ENCODE results near the gene HOXD11. TPM values are rescaled to one million over a fixed set of nuclear protein-coding genes. Genes with fewer than 3 reads are reported as not detected.

Gene HOXD11
- total and polyA plus RNA-seq, 2 of the 13 experiments (the other 11 are each of a cell fraction or from before 2014, with no cell fraction given), result not detected

DNA sequence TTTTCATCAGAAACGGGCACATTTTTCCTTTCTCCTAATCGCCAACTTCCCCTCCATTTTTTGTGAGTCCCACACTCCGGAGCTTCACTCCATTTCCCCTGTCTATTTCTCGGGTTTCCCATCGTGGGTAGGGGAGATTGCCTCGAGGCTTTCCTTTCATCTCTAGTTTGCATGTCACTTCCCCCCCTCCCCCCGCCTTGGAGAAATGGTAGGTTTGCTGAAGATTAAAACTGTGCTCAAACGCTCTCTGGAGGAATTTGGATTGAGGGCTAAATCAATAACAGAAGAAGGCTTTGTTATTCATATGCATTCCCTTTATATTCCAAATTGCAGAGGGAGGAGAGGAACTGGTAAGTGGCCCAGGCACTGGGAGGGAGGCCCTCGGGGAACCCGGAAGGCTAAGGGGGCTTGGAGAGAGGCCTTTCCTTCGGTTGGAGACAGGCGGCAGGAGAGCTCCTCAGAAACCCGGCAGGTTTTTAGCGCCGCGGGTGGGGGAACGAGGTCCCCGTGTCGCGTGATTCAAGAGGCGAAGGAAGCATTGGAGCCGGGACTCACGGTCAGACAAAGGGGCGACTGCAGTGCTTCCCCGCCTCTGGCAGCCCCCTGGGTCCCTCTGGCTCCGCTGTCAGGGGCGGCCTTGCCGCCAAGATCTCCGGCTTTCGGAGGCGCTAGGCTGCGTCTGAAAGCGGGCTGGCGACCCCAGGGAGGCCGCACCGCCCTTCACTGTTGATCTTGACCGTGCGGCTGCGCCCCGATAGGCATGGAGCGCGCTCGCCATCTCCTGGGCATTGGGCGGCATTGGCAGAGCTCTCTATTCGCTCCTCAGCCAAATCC lies 9.9 kb upstream of the HOXD11 start (continued):
- TF ChIP-seq, protein P1, sequence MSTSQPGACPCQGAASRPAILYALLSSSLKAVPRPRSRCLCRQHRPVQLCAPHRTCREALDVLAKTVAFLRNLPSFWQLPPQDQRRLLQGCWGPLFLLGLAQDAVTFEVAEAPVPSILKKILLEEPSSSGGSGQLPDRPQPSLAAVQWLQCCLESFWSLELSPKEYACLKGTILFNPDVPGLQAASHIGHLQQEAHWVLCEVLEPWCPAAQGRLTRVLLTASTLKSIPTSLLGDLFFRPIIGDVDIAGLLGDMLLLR (CRISPR knock-in tag; IDR thresholded peaks at IDR 0.05), result peak; percentile 61; the same call in 1 of the 2 replicates
- no peak for TF ChIP-seq HCFC1 (IDR thresholded peaks at IDR 0.05; ENCODE audit: low read depth, low read length)
- TF ChIP-seq KMT2B (CRISPR knock-in tag; IDR thresholded peaks at IDR 0.05), result 0 out of 2 replicates have a peak, but pooled peaks have one; percentile 37
- peak; percentile 95; the same call in 1 of the 2 replicates for TF ChIP-seq MTF2 (CRISPR knock-in tag; IDR thresholded peaks at IDR 0.05; ENCODE audit: borderline replicate concordance)
- TF ChIP-seq HOXA9 (CRISPR knock-in tag; IDR thresholded peaks at IDR 0.05; ENCODE audit: borderline replicate concordance), result no peak
- no peak for TF ChIP-seq RELA (CRISPR knock-in tag; IDR thresholded peaks at IDR 0.05)
- TF ChIP-seq GATAD2A (CRISPR knock-in tag; IDR thresholded peaks at IDR 0.05), result no peak
- TF ChIP-seq HIVEP1 (CRISPR knock-in tag; IDR thresholded peaks at IDR 0.05), result peak; percentile 54
- peak; percentile 63; the same call in 1 of the 2 replicates for TF ChIP-seq ZNF225 (CRISPR knock-in tag; IDR thresholded peaks at IDR 0.05)
- no peak for TF ChIP-seq ZNF260 (CRISPR knock-in tag; IDR thresholded peaks at IDR 0.05; ENCODE audit: borderline replicate concordance, low read depth)
- no peak for TF ChIP-seq NR2F1 (CRISPR knock-in tag; IDR thresholded peaks at IDR 0.05)
- TF ChIP-seq, protein P2, sequence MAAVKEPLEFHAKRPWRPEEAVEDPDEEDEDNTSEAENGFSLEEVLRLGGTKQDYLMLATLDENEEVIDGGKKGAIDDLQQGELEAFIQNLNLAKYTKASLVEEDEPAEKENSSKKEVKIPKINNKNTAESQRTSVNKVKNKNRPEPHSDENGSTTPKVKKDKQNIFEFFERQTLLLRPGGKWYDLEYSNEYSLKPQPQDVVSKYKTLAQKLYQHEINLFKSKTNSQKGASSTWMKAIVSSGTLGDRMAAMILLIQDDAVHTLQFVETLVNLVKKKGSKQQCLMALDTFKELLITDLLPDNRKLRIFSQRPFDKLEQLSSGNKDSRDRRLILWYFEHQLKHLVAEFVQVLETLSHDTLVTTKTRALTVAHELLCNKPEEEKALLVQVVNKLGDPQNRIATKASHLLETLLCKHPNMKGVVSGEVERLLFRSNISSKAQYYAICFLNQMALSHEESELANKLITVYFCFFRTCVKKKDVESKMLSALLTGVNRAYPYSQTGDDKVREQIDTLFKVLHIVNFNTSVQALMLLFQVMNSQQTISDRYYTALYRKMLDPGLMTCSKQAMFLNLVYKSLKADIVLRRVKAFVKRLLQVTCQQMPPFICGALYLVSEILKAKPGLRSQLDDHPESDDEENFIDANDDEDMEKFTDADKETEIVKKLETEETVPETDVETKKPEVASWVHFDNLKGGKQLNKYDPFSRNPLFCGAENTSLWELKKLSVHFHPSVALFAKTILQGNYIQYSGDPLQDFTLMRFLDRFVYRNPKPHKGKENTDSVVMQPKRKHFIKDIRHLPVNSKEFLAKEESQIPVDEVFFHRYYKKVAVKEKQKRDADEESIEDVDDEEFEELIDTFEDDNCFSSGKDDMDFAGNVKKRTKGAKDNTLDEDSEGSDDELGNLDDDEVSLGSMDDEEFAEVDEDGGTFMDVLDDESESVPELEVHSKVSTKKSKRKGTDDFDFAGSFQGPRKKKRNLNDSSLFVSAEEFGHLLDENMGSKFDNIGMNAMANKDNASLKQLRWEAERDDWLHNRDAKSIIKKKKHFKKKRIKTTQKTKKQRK (IDR thresholded peaks at IDR 0.05; ENCODE audit: low read length), result no peak
- peak; percentile 61 for TF ChIP-seq BCL6 (CRISPR knock-in tag; IDR thresholded peaks at IDR 0.05)
- TF ChIP-seq ZSCAN12 (CRISPR knock-in tag; IDR thresholded peaks at IDR 0.05), result no peak
- TF ChIP-seq ZNF557 (CRISPR knock-in tag; IDR thresholded peaks at IDR 0.05), result no peak
- TF ChIP-seq, protein P3, sequence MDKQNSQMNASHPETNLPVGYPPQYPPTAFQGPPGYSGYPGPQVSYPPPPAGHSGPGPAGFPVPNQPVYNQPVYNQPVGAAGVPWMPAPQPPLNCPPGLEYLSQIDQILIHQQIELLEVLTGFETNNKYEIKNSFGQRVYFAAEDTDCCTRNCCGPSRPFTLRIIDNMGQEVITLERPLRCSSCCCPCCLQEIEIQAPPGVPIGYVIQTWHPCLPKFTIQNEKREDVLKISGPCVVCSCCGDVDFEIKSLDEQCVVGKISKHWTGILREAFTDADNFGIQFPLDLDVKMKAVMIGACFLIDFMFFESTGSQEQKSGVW (CRISPR knock-in tag; IDR thresholded peaks at IDR 0.05; ENCODE audit: borderline replicate concordance), result no peak
- no peak for TF ChIP-seq KDM5A (IDR thresholded peaks at IDR 0.05; ENCODE audit: borderline replicate concordance, low read length)
- TF ChIP-seq SPEN (CRISPR knock-in tag; IDR thresholded peaks at IDR 0.05; ENCODE audit: low read depth), result peak; percentile 41; the same call in 1 of the 2 replicates
- TF ChIP-seq, protein P4, sequence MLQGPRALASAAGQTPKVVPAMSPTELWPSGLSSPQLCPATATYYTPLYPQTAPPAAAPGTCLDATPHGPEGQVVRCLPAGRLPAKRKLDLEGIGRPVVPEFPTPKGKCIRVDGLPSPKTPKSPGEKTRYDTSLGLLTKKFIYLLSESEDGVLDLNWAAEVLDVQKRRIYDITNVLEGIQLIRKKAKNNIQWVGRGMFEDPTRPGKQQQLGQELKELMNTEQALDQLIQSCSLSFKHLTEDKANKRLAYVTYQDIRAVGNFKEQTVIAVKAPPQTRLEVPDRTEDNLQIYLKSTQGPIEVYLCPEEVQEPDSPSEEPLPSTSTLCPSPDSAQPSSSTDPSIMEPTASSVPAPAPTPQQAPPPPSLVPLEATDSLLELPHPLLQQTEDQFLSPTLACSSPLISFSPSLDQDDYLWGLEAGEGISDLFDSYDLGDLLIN (CRISPR knock-in tag; IDR thresholded peaks at IDR 0.05; ENCODE audit: borderline replicate concordance), result no peak
- TF ChIP-seq, protein P5, sequence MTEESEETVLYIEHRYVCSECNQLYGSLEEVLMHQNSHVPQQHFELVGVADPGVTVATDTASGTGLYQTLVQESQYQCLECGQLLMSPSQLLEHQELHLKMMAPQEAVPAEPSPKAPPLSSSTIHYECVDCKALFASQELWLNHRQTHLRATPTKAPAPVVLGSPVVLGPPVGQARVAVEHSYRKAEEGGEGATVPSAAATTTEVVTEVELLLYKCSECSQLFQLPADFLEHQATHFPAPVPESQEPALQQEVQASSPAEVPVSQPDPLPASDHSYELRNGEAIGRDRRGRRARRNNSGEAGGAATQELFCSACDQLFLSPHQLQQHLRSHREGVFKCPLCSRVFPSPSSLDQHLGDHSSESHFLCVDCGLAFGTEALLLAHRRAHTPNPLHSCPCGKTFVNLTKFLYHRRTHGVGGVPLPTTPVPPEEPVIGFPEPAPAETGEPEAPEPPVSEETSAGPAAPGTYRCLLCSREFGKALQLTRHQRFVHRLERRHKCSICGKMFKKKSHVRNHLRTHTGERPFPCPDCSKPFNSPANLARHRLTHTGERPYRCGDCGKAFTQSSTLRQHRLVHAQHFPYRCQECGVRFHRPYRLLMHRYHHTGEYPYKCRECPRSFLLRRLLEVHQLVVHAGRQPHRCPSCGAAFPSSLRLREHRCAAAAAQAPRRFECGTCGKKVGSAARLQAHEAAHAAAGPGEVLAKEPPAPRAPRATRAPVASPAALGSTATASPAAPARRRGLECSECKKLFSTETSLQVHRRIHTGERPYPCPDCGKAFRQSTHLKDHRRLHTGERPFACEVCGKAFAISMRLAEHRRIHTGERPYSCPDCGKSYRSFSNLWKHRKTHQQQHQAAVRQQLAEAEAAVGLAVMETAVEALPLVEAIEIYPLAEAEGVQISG (CRISPR knock-in tag; IDR thresholded peaks at IDR 0.05), result peak; percentile 58
- peak; percentile 40; the same call in 1 of the 2 replicates for TF ChIP-seq ISL2 (CRISPR knock-in tag; IDR thresholded peaks at IDR 0.05)
